Naive thymus-derived CD4-positive, alpha-beta T cell (primary cell): ENCODE measurements around the gene SEC61A2. TPM values are rescaled to one million over a fixed set of nuclear protein-coding genes. Genes with fewer than 3 reads are reported as not detected.

Experiments used
- ATAC-seq: fragments of 150-1000 bp; cut with Tn5 transposase; 2 replicates; pipeline ENCODE4 v1.10.0; 2021; ENCODE audit warnings: mild to moderate bottlenecking, moderate library complexity
- CTCF ChIA-PET: fragments of 350-600 bp; sonication (Branson Sonifier 250); formaldehyde crosslinking; loops from one replicate; lab custom pipeline; 2021; ENCODE audit warnings: antibody characterized with exemption; lab: Charles Lee
- POLR2A ChIA-PET: fragments of 350-600 bp; sonication (Branson Sonifier 250); formaldehyde crosslinking; loops from one replicate; lab custom pipeline; 2021; ENCODE audit warnings: antibody characterized with exemption, inconsistent platforms; lab: Charles Lee
- DNase-seq, 9 donors: peaks; one replicate each; pipeline versions ENCODE4 v3.0.0 to v3.0.0-alpha.2; 2020 to 2022; ENCODE audit warnings: mixed read lengths in 1 of 9
- H3K27ac ChIP-seq: one replicate; pipeline ENCODE4 v1.7.0; 2013; ENCODE audit warnings: mild to moderate bottlenecking, low read depth, low read length, moderate library complexity
- H3K27me3 ChIP-seq, 2 donors: one replicate each; pipeline ENCODE4 v1.7.0; 2013; ENCODE audit warnings: low read length in 2 of 2, mild to moderate bottlenecking in 2 of 2, moderate library complexity in 2 of 2; ENCODE audit not compliant: control insufficient read depth in 2 of 2, insufficient read depth in 2 of 2
- H3K36me3 ChIP-seq, 3 experiments: 1 replicate in 2 of 3; 2 replicates in 1 of 3; pipeline ENCODE4 v1.7.0; 2013; ENCODE audit warnings: low read length in 3 of 3, mild to moderate bottlenecking in 3 of 3, moderate library complexity in 1 of 3; ENCODE audit not compliant: insufficient read depth in 3 of 3, control insufficient read depth in 2 of 3
- H3K4me1 ChIP-seq, 2 donors: one replicate each; pipeline ENCODE4 v1.7.0; 2013; ENCODE audit warnings: low read length in 2 of 2, mild to moderate bottlenecking in 2 of 2, moderate library complexity in 1 of 2; ENCODE audit not compliant: control insufficient read depth in 2 of 2, insufficient read depth in 2 of 2
- H3K4me3 ChIP-seq: 2 replicates; pipeline ENCODE4 v1.7.0; 2013; ENCODE audit warnings: mild to moderate bottlenecking, low read length
- H3K9me3 ChIP-seq, 3 experiments: 1 replicate in 2 of 3; 2 replicates in 1 of 3; pipeline ENCODE4 v1.7.0; 2013; ENCODE audit warnings: low read length in 3 of 3; ENCODE audit not compliant: control insufficient read depth in 2 of 3
- H3K27ac Mint-ChIP-seq, 9 donors: one replicate each; pipeline ENCODE4 v1.8.0; 2020 to 2022; ENCODE audit warnings: mixed read lengths in 9 of 9, mild to moderate bottlenecking in 8 of 9, moderate library complexity in 5 of 9, inconsistent platforms in 2 of 9
- H3K27me3 Mint-ChIP-seq, 5 donors: one replicate each; pipeline ENCODE4 v1.8.0; 2021 to 2022; ENCODE audit warnings: mixed read lengths in 5 of 5, mild to moderate bottlenecking in 1 of 5
- H3K36me3 Mint-ChIP-seq, 5 donors: one replicate each; pipeline ENCODE4 v1.8.0; 2020 to 2022; ENCODE audit warnings: mixed read lengths in 5 of 5, mild to moderate bottlenecking in 3 of 5, inconsistent platforms in 1 of 5
- H3K4me1 Mint-ChIP-seq, 7 donors: one replicate each; pipeline ENCODE4 v1.8.0; 2020 to 2022; ENCODE audit warnings: mixed read lengths in 7 of 7, mild to moderate bottlenecking in 3 of 7, inconsistent platforms in 1 of 7
- H3K4me3 Mint-ChIP-seq, 10 donors: one replicate each; pipeline ENCODE4 v1.8.0; 2020 to 2022; ENCODE audit warnings: mild to moderate bottlenecking in 10 of 10, mixed read lengths in 10 of 10, moderate library complexity in 6 of 10, inconsistent platforms in 2 of 10
- H3K9me3 Mint-ChIP-seq, 11 donors: one replicate each; pipeline ENCODE4 v1.8.0; 2020 to 2022; ENCODE audit warnings: mixed read lengths in 11 of 11, mild to moderate bottlenecking in 4 of 11, inconsistent platforms in 1 of 11, moderate library complexity in 1 of 11
- intact Hi-C, 2 donors: fragments of 100-400 bp; cut with micrococcal nuclease; formaldehyde crosslinking; loops; one replicate each; pipeline ENCODE4 v1.15.1; 2023
- polyA plus RNA-seq, 2 donors: library from polyadenylated mRNA; unstranded; fragments of 300-500 nt; fragmentation: Illumina TruSeq; gene quantifications; one replicate each; pipeline ENCODE4 v1.2.3, GENCODE V29; 2021
- total RNA-seq, 6 experiments: library from RNA in 5 of 6; stranded (reverse) in 5 of 6; gene quantifications; 1 replicate in 5 of 6; 2 replicates in 1 of 6; pipeline ENCODE4 v1.2.3 and lab custom pipeline; 2021 to 2026

Gene SEC61A2
- total and polyA plus RNA-seq, 7 experiments from 2014 or later, result 1.9 to 15.7 (median 8.6) TPM

- H3K4me3 Mint-ChIP-seq, result peak overlapping the region; percentile 94 to 99 (median 97)
- DNase-seq, result no peak
- peaks cover 12 to 20% of the 10 kb centered on the region in 2 donors for H3K4me1 ChIP-seq
- no peak for ATAC-seq
- H3K27ac Mint-ChIP-seq, result peak overlapping the region; percentile 96 to 99 (median 99)
- intact Hi-C loops, result loop anchor here (1.0 to 10.0 kb wide), 10 partner anchors 19 to 1391 kb away; partner anchors contain the start of genes CAMK1D (in 2 of the 2), MCM10 (in 1 of the 2), PHYH (in 1 of the 2) and PRPF18 (in 1 of the 2)
- ChIA-PET CTCF (interaction anchor here (0.8 to 1.2 kb wide), 4 partner anchors 18 to 154 kb away, joined by 3 to 5 read pairs (median 4); partner anchors contain the start of gene UPF2), POLR2A (interaction anchor here (0.6 to 2.0 kb wide), 5 partner anchors 12 to 154 kb away, joined by 3 to 11 read pairs (median 4); partner anchors contain the start of gene UPF2)
- peak overlapping the region; percentile 97 for H3K27ac ChIP-seq
- peaks cover 0 to 27% (median 3%) of the 10 kb centered on the region in 3 experiments for H3K36me3 ChIP-seq
- H3K9me3 ChIP-seq, result no peaks in the 10 kb centered on the region
- no peaks in the 10 kb centered on the region for H3K27me3 ChIP-seq
- no peaks in the 10 kb centered on the region for H3K9me3 Mint-ChIP-seq
- H3K4me3 ChIP-seq, result peak overlapping the region; percentile 84
- peaks cover 45 to 75% (median 63%) of the 10 kb centered on the region in 7 donors for H3K4me1 Mint-ChIP-seq
- no peaks in the 10 kb centered on the region for H3K27me3 Mint-ChIP-seq
- peaks cover 7 to 29% (median 26%) of the 10 kb centered on the region in 5 donors for H3K36me3 Mint-ChIP-seq
Measured at GRCh38 chr10:12196531-12197211, 67.2 kb downstream of the SEC61A2 start.

GRCh38 chr10:12198156-12198555 is 68.7 kb downstream of the SEC61A2 start:
- Mint-ChIP-seq H3K27me3 (no peaks in the 10 kb centered on the region), H3K4me3 (peak overlapping the region in 9 of 10 donors; percentile 15 to 73 (median 57)), H3K27ac (peak overlapping the region in 3 of 9 donors; percentile 16 to 41 (median 18)), H3K4me1 (peaks cover 48 to 73% (median 56%) of the 10 kb centered on the region in 7 donors), H3K9me3 (no peaks in the 10 kb centered on the region), H3K36me3 (peaks cover 8 to 23% (median 22%) of the 10 kb centered on the region in 5 donors)
- Histone ChIP-seq H3K36me3 (peaks cover 0 to 38% (median 5%) of the 10 kb centered on the region in 3 experiments), H3K9me3 (no peaks in the 10 kb centered on the region), H3K4me1 (peaks cover 12 to 22% of the 10 kb centered on the region in 2 donors), H3K27me3 (no peaks in the 10 kb centered on the region), H3K27ac (no peak overlapping the region), H3K4me3 (no peak overlapping the region)
- intact Hi-C loops, result loop anchor here (5.0 to 10.0 kb wide), 8 partner anchors 149 to 1389 kb away; partner anchors contain the start of genes CAMK1D (in 1 of the 2), MCM10 (in 1 of the 2), PHYH (in 1 of the 2) and PRPF18 (in 1 of the 2)
- DNase-seq (no peak), ATAC-seq (no peak)
- ChIA-PET CTCF (interaction anchor here (1.2 kb wide), 1 partner anchor 17 kb away, joined by 4 read pairs; no protein-coding TSS in a partner anchor), POLR2A (interaction anchor here (0.5 to 0.7 kb wide), 2 partner anchors 17 to 129 kb away, joined by 3 read pairs; no protein-coding TSS in a partner anchor)

- DNase-seq (no peak), ATAC-seq (no peak)
- no peaks in the 10 kb centered on the region for H3K27me3 Mint-ChIP-seq
- peaks cover 0 to 39% (median 10%) of the 10 kb centered on the region in 3 experiments for H3K36me3 ChIP-seq
- peaks cover 8 to 35% (median 27%) of the 10 kb centered on the region in 5 donors for H3K36me3 Mint-ChIP-seq
- POLR2A ChIA-PET, result interaction anchor here (0.6 kb wide), 1 partner anchor 46 kb away, joined by 4 read pairs; no protein-coding TSS in a partner anchor
- CTCF ChIA-PET, result interaction anchor here (1.6 kb wide), 1 partner anchor 14 kb away, joined by 5 read pairs; no protein-coding TSS in a partner anchor
- H3K9me3 Mint-ChIP-seq, result no peaks in the 10 kb centered on the region
- H3K4me1 ChIP-seq, result peaks cover 3 to 14% of the 10 kb centered on the region in 2 donors
- H3K9me3 ChIP-seq, result no peaks in the 10 kb centered on the region
- H3K27me3 ChIP-seq, result no peaks in the 10 kb centered on the region
- peak overlapping the region in 3 of 10 donors; percentile 19 to 46 (median 36) for H3K4me3 Mint-ChIP-seq
- H3K27ac Mint-ChIP-seq, result peak overlapping the region in 1 of 9 donors; percentile 63
- intact Hi-C loops, result no loop called here
- no peak overlapping the region for H3K27ac ChIP-seq
- H3K4me3 ChIP-seq, result no peak overlapping the region
- H3K4me1 Mint-ChIP-seq, result peaks cover 38 to 65% (median 50%) of the 10 kb centered on the region in 7 donors
Measured at GRCh38 chr10:12200850-12201249, 71.4 kb downstream of the SEC61A2 start.

- CTCF ChIA-PET, result interaction anchor here (1.6 kb wide), 1 partner anchor 14 kb away, joined by 5 read pairs; no protein-coding TSS in a partner anchor
Measured at GRCh38 chr10:12201543-12201942, 72.1 kb downstream of the SEC61A2 start.

GRCh38 chr10:12202226-12202625 is 72.7 kb downstream of the SEC61A2 start:
- Mint-ChIP-seq H3K4me1 (peaks cover 32 to 64% (median 43%) of the 10 kb centered on the region in 7 donors), H3K9me3 (no peaks in the 10 kb centered on the region), H3K36me3 (peaks cover 8 to 38% (median 33%) of the 10 kb centered on the region in 5 donors), H3K27me3 (no peaks in the 10 kb centered on the region), H3K4me3 (no peak overlapping the region), H3K27ac (peak overlapping the region in 1 of 9 donors; percentile 12)
- ChIA-PET POLR2A (interaction anchor here (1.9 kb wide), 1 partner anchor 18 kb away, joined by 7 read pairs; no protein-coding TSS in a partner anchor), CTCF (no interaction called here)
- intact Hi-C loops, result no loop called here
- Histone ChIP-seq H3K9me3 (no peaks in the 10 kb centered on the region), H3K27me3 (no peaks in the 10 kb centered on the region), H3K36me3 (peaks cover 0 to 39% (median 13%) of the 10 kb centered on the region in 3 experiments), H3K4me1 (peaks cover 3 to 10% of the 10 kb centered on the region in 2 donors), H3K4me3 (no peak overlapping the region), H3K27ac (no peak overlapping the region)
- ATAC-seq, result no peak
- DNase-seq, result no peak

More at GRCh38 chr10:12201543-12201942, 72.1 kb downstream of the SEC61A2 start:
- POLR2A ChIA-PET, result interaction anchor here (1.9 kb wide), 1 partner anchor 17 kb away, joined by 7 read pairs; no protein-coding TSS in a partner anchor
- Mint-ChIP-seq H3K4me1 (peaks cover 34 to 64% (median 43%) of the 10 kb centered on the region in 7 donors), H3K4me3 (peak overlapping the region in 8 of 10 donors; percentile 7 to 46 (median 33)), H3K36me3 (peaks cover 8 to 35% (median 29%) of the 10 kb centered on the region in 5 donors), H3K27ac (peak overlapping the region in 6 of 9 donors; percentile 1 to 65 (median 32)), H3K9me3 (no peaks in the 10 kb centered on the region), H3K27me3 (no peaks in the 10 kb centered on the region)
- no peak overlapping the region for H3K4me3 ChIP-seq
- no peaks in the 10 kb centered on the region for H3K9me3 ChIP-seq
- H3K27ac ChIP-seq, result no peak overlapping the region
- no peak for DNase-seq
- ATAC-seq, result no peak
- intact Hi-C loops, result no loop called here
- peaks cover 3 to 14% of the 10 kb centered on the region in 2 donors for H3K4me1 ChIP-seq
- peaks cover 0 to 39% (median 10%) of the 10 kb centered on the region in 3 experiments for H3K36me3 ChIP-seq
- no peaks in the 10 kb centered on the region for H3K27me3 ChIP-seq

- intact Hi-C loops, result no loop called here
- Mint-ChIP-seq H3K9me3 (no peaks in the 10 kb centered on the region), H3K36me3 (peaks cover 12 to 45% (median 31%) of the 10 kb centered on the region in 5 donors), H3K27ac (peak overlapping the region in 1 of 9 donors; percentile 37), H3K27me3 (no peaks in the 10 kb centered on the region), H3K4me1 (peaks cover 29 to 55% (median 47%) of the 10 kb centered on the region in 7 donors), H3K4me3 (no peak overlapping the region)
- POLR2A ChIA-PET, result interaction anchor here (0.6 to 0.7 kb wide), 2 partner anchors 20 to 245 kb away, joined by 3 to 4 read pairs; no protein-coding TSS in a partner anchor
- Histone ChIP-seq H3K36me3 (peaks cover 1 to 52% (median 19%) of the 10 kb centered on the region in 3 experiments), H3K9me3 (no peaks in the 10 kb centered on the region), H3K27ac (no peak overlapping the region), H3K4me3 (no peak overlapping the region), H3K27me3 (no peaks in the 10 kb centered on the region), H3K4me1 (peaks cover 3 to 10% of the 10 kb centered on the region in 2 donors)
- no peak for ATAC-seq
- CTCF ChIA-PET, result no interaction called here
- no peak for DNase-seq
Measured at GRCh38 chr10:12205082-12205481, 75.6 kb downstream of the SEC61A2 start.
